Upper lobe of right lung (tissue), 1 donor: ENCODE measurements around the gene LYRM9. TPM values are rescaled to one million over a fixed set of nuclear protein-coding genes. Genes with fewer than 3 reads are reported as not detected.
"Not testable (repeated sequence)": the region's sequence is repeated elsewhere in the genome, so short reads cannot be mapped to it uniquely, and the experiment has no call there.

Source experiments
- ATAC-seq: fragments of 200-7000 bp; cut with Tn5 transposase; one replicate; pipeline ENCODE4 v1.9.1; 2020; ENCODE audit warnings: mild to moderate bottlenecking, moderate library complexity
- DNase-seq: peaks from one replicate; pipeline ENCODE4 v3.0.0-alpha.2; 2020
- H3K27ac ChIP-seq: fragments of 200-600 bp; one replicate; pipeline ENCODE4 v1.8.0; 2022
- H3K27me3 ChIP-seq: fragments of 200-600 bp; one replicate; pipeline ENCODE4 v1.8.0; 2022; ENCODE audit warnings: mild to moderate bottlenecking
- H3K36me3 ChIP-seq: fragments of 200-600 bp; one replicate; pipeline ENCODE4 v1.8.0; 2022
- H3K4me1 ChIP-seq: fragments of 200-600 bp; one replicate; pipeline ENCODE4 v1.8.0; 2022
- H3K4me3 ChIP-seq: fragments of 200-600 bp; one replicate; pipeline ENCODE4 v1.8.0; 2022; ENCODE audit warnings: mild to moderate bottlenecking
- H3K9me3 ChIP-seq: fragments of 200-600 bp; one replicate; pipeline ENCODE4 v1.8.0; 2022
- intact Hi-C: fragments of 100-400 bp; cut with DNase I; formaldehyde crosslinking; loops from one replicate; pipeline ENCODE4 v1.11.0; 2022
- total RNA-seq: library from RNA; stranded (reverse); fragmentation: NEBNext Ultra II Directional; extraction: Animal tissue kit (Norgen Biotek cat#: 25700); gene quantifications from one replicate; pipeline ENCODE4 v1.2.1, GENCODE V29; 2021
- TF ChIP-seq, protein P1 (sequence below): fragments of 200-600 bp; IDR thresholded peaks from one replicate; pipeline ENCODE4 v1.8.0; 2022; ENCODE audit warnings: antibody characterized with exemption
- donor health status: DM: no; HTN: yes; CAD: no; lungs with severe emphysema.

LYRM9 gene
- total RNA-seq, 1 donor from 2014 or later = 9.0 TPM

DNA sequence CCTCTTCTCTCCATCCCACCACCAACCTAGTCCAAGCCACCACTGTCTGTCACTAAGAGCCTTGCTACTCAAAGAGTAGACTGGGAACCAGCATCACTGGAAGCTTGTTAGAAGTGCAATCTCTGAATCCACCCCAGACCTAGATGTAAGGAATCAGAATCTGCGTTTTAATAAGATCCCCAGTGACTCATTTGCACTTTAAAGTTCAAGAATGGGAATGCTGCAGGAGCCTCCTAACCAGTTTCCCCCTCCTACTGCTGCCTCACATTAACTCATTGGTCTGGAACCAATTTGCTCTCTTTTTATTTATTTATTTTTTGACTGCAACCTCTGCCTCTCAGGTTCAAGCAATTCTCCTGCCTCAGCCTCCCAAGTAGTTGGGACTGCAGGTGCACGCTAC, 19.8 kb upstream of the LYRM9 start:
- ATAC-seq (no peak), DNase-seq (no peak)
- Histone ChIP-seq H3K36me3 (no peaks in the 10 kb centered on the region), H3K4me3 (no peak overlapping the region), H3K4me1 (no peaks in the 10 kb centered on the region), H3K27ac (no peak overlapping the region), H3K9me3 (no peaks in the 10 kb centered on the region), H3K27me3 (no peaks in the 10 kb centered on the region)
- TF ChIP-seq, protein P1, sequence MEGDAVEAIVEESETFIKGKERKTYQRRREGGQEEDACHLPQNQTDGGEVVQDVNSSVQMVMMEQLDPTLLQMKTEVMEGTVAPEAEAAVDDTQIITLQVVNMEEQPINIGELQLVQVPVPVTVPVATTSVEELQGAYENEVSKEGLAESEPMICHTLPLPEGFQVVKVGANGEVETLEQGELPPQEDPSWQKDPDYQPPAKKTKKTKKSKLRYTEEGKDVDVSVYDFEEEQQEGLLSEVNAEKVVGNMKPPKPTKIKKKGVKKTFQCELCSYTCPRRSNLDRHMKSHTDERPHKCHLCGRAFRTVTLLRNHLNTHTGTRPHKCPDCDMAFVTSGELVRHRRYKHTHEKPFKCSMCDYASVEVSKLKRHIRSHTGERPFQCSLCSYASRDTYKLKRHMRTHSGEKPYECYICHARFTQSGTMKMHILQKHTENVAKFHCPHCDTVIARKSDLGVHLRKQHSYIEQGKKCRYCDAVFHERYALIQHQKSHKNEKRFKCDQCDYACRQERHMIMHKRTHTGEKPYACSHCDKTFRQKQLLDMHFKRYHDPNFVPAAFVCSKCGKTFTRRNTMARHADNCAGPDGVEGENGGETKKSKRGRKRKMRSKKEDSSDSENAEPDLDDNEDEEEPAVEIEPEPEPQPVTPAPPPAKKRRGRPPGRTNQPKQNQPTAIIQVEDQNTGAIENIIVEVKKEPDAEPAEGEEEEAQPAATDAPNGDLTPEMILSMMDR = no peak
- intact Hi-C loops = no loop called here

DNA sequence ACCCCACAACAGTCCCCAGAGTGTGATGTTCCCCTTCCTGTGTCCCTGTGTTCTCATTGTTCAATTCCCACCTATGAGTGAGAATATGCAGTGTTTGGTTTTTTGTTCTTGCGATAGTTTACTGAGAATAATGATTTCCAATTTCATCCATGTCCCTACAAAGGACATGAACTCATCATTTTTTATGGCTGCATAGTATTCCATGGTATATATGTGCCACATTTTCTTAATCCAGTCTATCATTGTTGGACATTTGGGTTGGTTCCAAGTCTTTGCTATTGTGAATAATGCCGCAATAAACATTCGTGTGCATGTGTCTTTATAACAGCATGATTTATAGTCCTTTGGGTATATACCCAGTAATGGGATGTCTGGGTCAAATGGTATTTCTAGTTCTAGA, 19.1 kb upstream of the LYRM9 start:
- H3K27me3 ChIP-seq, H3K27ac ChIP-seq, ATAC-seq, DNase-seq, H3K9me3 ChIP-seq, H3K36me3 ChIP-seq, H3K4me3 ChIP-seq, H3K4me1 ChIP-seq, intact Hi-C loops: not testable (repeated sequence)

DNA sequence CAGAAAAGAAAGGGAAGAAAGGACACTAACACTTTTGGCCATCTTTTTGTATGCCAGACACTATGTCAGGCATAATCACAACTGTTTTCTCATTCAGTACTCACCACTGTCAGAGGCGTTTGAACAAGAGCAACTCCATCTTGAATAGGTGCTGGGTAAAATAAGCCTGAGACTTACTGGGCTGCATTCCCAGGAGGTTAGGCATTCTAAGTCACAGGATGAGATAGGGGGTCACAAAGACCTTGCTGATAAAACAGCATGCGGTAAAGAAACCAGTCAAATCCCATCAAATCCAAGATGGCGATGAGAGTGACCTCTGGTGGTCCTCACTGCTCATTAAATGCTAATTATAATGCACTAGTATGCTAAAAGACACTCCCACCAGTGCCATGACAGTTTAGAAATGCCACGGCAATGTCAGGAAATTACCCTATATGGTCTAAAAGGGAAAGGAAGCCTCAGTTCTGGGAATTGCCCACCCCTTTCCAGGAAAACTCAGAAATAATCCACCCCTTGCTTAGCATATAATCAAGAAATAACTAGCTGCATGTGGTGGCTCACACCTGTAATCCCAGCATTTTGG, 14.9 kb upstream of the LYRM9 start:
- intact Hi-C loops = no loop called here
- no peak for ATAC-seq
- no peak for DNase-seq
- Histone ChIP-seq H3K27ac (no peak overlapping the region), H3K4me3 (no peak overlapping the region), H3K36me3 (no peaks in the 10 kb centered on the region), H3K27me3 (no peaks in the 10 kb centered on the region), H3K9me3 (no peaks in the 10 kb centered on the region), H3K4me1 (no peaks in the 10 kb centered on the region)
- TF ChIP-seq, protein P1 = no peak

DNA sequence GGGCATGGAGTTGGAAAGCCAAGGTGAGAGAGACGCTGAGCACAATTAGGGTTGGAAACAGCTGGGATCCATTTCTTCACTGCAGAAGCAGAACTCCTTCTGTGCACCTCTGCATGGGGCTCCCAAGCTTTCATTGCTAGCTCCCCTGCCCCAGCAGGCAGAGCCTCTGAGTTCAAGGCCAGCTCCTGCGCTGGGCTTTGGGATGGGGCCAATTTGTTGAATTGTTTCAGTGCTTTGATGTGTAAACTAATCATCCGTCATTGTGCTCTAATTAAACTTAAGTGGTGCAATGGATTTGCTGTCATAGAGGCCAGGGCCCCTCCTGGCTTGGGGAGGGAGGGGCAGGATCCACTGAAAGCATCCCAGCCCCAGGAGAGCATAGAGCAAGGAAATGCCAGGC, 13.5 kb upstream of the LYRM9 start:
- Histone ChIP-seq H3K27me3 (no peaks in the 10 kb centered on the region), H3K9me3 (no peaks in the 10 kb centered on the region), H3K4me3 (no peak overlapping the region), H3K36me3 (no peaks in the 10 kb centered on the region), H3K4me1 (no peaks in the 10 kb centered on the region), H3K27ac (no peak overlapping the region)
- intact Hi-C loops = no loop called here
- ATAC-seq = no peak
- TF ChIP-seq, protein P1 = no peak
- no peak for DNase-seq

DNA sequence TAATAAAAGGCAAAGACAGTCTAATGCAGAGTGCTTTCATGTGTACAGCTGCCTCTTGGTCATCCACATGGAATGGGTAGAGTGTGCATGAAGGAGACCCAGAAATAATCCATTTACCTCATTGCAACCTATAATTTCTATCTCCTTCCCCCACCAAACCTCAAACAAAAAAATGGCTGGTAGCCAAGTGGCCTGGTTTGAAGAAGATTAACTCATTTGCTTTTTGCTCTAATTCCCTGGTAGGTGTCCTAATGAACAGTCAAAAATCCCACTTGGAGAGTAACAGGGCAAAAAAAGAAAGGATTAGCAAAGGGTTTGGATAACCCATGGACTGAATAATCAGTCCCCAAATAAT, 13.0 kb upstream of the LYRM9 start:
- Histone ChIP-seq H3K27ac (no peak overlapping the region), H3K4me1 (no peaks in the 10 kb centered on the region), H3K9me3 (no peaks in the 10 kb centered on the region), H3K27me3 (no peaks in the 10 kb centered on the region), H3K4me3 (no peak overlapping the region), H3K36me3 (no peaks in the 10 kb centered on the region)
- DNase-seq (no peak), ATAC-seq (no peak)
- intact Hi-C loops = no loop called here
- TF ChIP-seq, protein P1 = no peak

DNA sequence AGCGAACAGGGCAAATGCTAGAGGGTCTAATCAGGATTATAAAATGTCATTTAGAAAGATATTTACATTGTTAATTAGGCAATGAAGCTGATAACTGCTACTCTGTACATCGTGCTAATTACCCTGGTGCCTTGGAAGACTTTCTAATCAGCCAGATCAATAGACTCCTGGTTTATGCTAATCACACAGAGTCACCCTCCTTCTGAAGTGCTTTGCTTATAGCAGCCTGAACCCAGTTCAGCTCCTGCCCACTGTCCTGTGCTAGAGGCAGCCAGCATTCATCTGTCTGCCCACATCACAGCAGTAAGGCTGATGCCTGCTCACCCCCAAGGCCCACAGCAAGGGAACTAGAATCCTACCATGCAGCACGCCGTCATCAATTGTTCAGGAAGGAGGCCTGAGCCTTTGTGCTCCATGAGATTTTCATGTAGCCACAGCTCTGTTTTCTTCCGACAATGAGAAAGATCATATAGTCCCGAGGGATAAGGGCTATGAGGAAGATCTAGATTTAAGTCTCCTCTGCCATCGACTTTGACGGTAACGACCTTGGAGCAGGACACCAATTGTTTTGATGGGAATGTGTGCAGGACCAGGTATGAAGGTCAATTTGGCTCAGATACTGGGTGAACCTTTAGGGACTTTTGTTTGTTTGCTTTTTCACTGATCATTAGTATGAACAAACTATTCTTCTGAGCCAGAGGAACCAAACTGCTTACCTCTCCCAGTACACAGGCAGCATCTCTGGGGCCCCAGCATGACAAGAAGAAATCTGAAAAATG, 12.5 kb upstream of the LYRM9 start:
- H3K4me1 ChIP-seq = no peaks in the 10 kb centered on the region
- TF ChIP-seq, protein P1 = no peak
- no peaks in the 10 kb centered on the region for H3K27me3 ChIP-seq
- DNase-seq (no peak), ATAC-seq (no peak)
- intact Hi-C loops = no loop called here
- no peak overlapping the region for H3K4me3 ChIP-seq
- no peak overlapping the region for H3K27ac ChIP-seq
- no peaks in the 10 kb centered on the region for H3K36me3 ChIP-seq
- no peaks in the 10 kb centered on the region for H3K9me3 ChIP-seq
